Calu3 (cell line): Measurements from ENCODE around the gene RYR3. TPM values are rescaled to one million over a fixed set of nuclear protein-coding genes. Genes with fewer than 3 reads are reported as not detected.

Experiments used
- BruUV-seq: library from RNA; stranded (reverse); fragments of 400-500 nt; replicated peaks from 2 replicates; lab custom pipeline; 2021; lab: Mats Ljungman, UMichigan
- CTCF ChIA-PET: fragments of 300-600 bp; sonication (Branson Sonifier 250); formaldehyde crosslinking; loops from one replicate; lab custom pipeline; 2022; ENCODE audit warnings: antibody characterized with exemption; lab: Charles Lee
- DNase-seq: peaks from one replicate; pipeline ENCODE4 v3.0.0; 2022
- H3K27ac Mint-ChIP-seq: one replicate; pipeline ENCODE4 v1.8.0; 2022; ENCODE audit warnings: mixed read lengths; ENCODE audit not compliant: unreplicated experiment
- H3K27me3 Mint-ChIP-seq: one replicate; pipeline ENCODE4 v1.8.0; 2022; ENCODE audit warnings: mixed read lengths; ENCODE audit not compliant: unreplicated experiment
- H3K36me3 Mint-ChIP-seq: one replicate; pipeline ENCODE4 v1.8.0; 2022; ENCODE audit warnings: mild to moderate bottlenecking, moderate library complexity, mixed read lengths; ENCODE audit not compliant: insufficient read depth, unreplicated experiment
- H3K4me1 Mint-ChIP-seq: one replicate; pipeline ENCODE4 v1.8.0; 2022; ENCODE audit warnings: mild to moderate bottlenecking, low read depth, mixed read lengths; ENCODE audit not compliant: unreplicated experiment
- H3K4me3 Mint-ChIP-seq: one replicate; pipeline ENCODE4 v1.8.0; 2022; ENCODE audit warnings: mild to moderate bottlenecking, low read depth, moderate library complexity, mixed read lengths; ENCODE audit not compliant: unreplicated experiment
- H3K9me3 Mint-ChIP-seq: one replicate; pipeline ENCODE4 v1.8.0; 2022; ENCODE audit warnings: low read depth, mixed read lengths; ENCODE audit not compliant: unreplicated experiment
- CTCF ChIP-seq: fragments of 200-600 bp; IDR thresholded peaks from one replicate; pipeline ENCODE4 v1.8.0; 2022; ENCODE audit warnings: antibody characterized with exemption; ENCODE audit not compliant: unreplicated experiment
- intact Hi-C: fragments of 100-400 bp; cut with micrococcal nuclease; formaldehyde crosslinking; loops from one replicate; pipeline ENCODE4 v1.10.0; 2022; ENCODE audit not compliant: unreplicated experiment
- total RNA-seq: library from RNA; stranded (reverse); gene quantifications from 2 replicates; pipeline ENCODE4 v1.2.3, GENCODE V29; 2022

The RYR3 gene
- total RNA-seq, 1 experiment from 2014 or later, result not detected

DNA sequence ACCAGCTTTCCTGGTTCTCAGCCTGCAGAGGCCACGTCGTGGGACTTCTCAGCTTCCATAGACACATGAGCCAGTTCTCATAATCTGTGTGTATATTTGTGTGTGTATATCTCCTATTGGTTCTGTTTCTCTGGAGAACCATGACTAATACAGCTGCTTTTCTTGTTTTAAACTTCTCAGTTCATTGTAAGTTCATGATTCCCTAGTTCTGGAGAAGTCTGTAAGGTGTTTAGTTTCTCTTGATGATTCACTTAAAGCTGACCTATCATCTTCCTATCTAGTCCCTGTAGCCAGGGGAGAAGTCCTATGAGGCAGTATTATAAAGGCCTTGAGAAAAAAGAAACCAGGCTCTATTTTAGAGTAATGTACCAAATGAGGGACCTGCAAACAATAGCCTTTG is 147.7 kb downstream of the RYR3 start:
- no TSS peak for BruUV-seq
- H3K27ac Mint-ChIP-seq, result no peak overlapping the region
- CTCF ChIA-PET, result no interaction called here
- peaks cover 19% of the 10 kb centered on the region for H3K4me1 Mint-ChIP-seq
- DNase-seq, result no peak
- H3K27me3 Mint-ChIP-seq, result no peaks in the 10 kb centered on the region
- intact Hi-C loops, result no loop called here
- H3K36me3 Mint-ChIP-seq, result no peaks in the 10 kb centered on the region
- no peaks in the 10 kb centered on the region for H3K9me3 Mint-ChIP-seq
- TF ChIP-seq CTCF, result no peak
- H3K4me3 Mint-ChIP-seq, result no peak overlapping the region

DNA sequence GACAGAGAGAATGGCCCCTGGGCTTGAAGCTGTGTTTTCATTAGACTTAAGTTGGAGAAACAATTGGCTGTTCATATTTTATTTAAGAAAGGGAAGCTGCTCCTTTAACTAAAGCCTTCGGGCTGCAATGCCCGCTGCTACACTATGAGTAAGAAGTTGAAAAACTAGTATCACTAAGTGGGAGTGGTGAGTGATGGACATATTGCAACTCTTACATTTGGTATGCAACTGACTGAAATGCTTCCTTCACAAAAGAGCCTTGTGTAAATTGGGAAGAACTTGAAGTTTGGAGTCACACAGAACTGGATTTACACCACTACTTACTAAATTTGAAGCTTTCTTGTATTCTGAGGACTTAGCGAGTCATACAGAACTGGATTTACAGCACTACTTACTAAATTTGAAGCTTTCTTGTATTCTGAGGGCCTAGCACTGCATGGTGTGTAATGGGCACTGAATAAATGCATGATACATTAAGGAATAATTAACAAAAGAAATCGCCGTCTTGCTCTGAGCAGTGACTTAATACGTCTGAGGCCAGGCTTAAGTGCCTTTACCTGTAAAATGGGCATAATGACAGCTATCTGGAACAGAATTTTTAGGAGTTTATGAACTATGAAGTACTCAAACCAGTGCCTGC is 149.5 kb downstream of the RYR3 start:
- Mint-ChIP-seq H3K27ac (no peak overlapping the region), H3K9me3 (no peaks in the 10 kb centered on the region), H3K27me3 (no peaks in the 10 kb centered on the region), H3K36me3 (no peaks in the 10 kb centered on the region), H3K4me3 (no peak overlapping the region), H3K4me1 (peaks cover 3% of the 10 kb centered on the region)
- BruUV-seq, result no TSS peak
- intact Hi-C loops, result no loop called here
- no peak for TF ChIP-seq CTCF
- no peak for DNase-seq
- CTCF ChIA-PET, result no interaction called here

- intact Hi-C loops, result no loop called here
- no peak for TF ChIP-seq CTCF
- Mint-ChIP-seq H3K36me3 (no peaks in the 10 kb centered on the region), H3K4me1 (no peaks in the 10 kb centered on the region), H3K27me3 (no peaks in the 10 kb centered on the region), H3K9me3 (no peaks in the 10 kb centered on the region), H3K27ac (no peak overlapping the region), H3K4me3 (no peak overlapping the region)
- CTCF ChIA-PET, result no interaction called here
- BruUV-seq, result no TSS peak
- no peak for DNase-seq
Measured at GRCh38 chr15:33461671-33462070, 150.9 kb downstream of the RYR3 start.

- intact Hi-C loops, result no loop called here
- H3K4me1 Mint-ChIP-seq, result no peaks in the 10 kb centered on the region
- H3K4me3 Mint-ChIP-seq, result no peak overlapping the region
- no peak for TF ChIP-seq CTCF
- CTCF ChIA-PET, result interaction anchor here (0.6 kb wide), 1 partner anchor 10 kb away, joined by 5 read pairs; no protein-coding TSS in a partner anchor
- H3K9me3 Mint-ChIP-seq, result no peaks in the 10 kb centered on the region
- no peak overlapping the region for H3K27ac Mint-ChIP-seq
- no peak for DNase-seq
- H3K27me3 Mint-ChIP-seq, result no peaks in the 10 kb centered on the region
- H3K36me3 Mint-ChIP-seq, result no peaks in the 10 kb centered on the region
- BruUV-seq, result no TSS peak
Measured at GRCh38 chr15:33467146-33467815, 156.5 kb downstream of the RYR3 start.
